PC-9 (cell line): ENCODE results near the gene STK39. TPM values are rescaled to one million over a fixed set of nuclear protein-coding genes. Genes with fewer than 3 reads are reported as not detected.

ENCODE experiments used
- BruUV-seq: library from RNA; stranded (reverse); fragments of 400-500 nt; replicated peaks from 2 replicates; lab custom pipeline; 2021; lab: Mats Ljungman, UMichigan
- CTCF ChIA-PET: fragments of 300-600 bp; sonication (Branson Sonifier 250); formaldehyde crosslinking; loops from one replicate; lab custom pipeline; 2022; ENCODE audit warnings: antibody characterized with exemption; lab: Charles Lee
- POLR2A ChIA-PET: fragments of 300-600 bp; sonication (Branson Sonifier 250); formaldehyde crosslinking; loops from one replicate; lab custom pipeline; 2022; ENCODE audit warnings: antibody characterized with exemption; ENCODE audit not compliant: unreplicated experiment; lab: Charles Lee
- DNase-seq, 2 experiments: peaks; one replicate each; pipeline versions ENCODE4 v3.0.0 to v3.0.0-alpha.2; 2015 to 2022; ENCODE audit warnings: mixed read lengths in 1 of 2
- H2AFZ ChIP-seq: fragments of 200-600 bp; sonication (generic); 2 replicates; pipeline ENCODE4 v1.8.1; 2017; ENCODE audit warnings: antibody characterized with exemption
- H3F3A ChIP-seq: fragments of 200-600 bp; sonication (generic); 2 replicates; pipeline ENCODE4 v1.8.1; 2017; ENCODE audit warnings: antibody characterized with exemption, mild to moderate bottlenecking, low read depth; ENCODE audit not compliant: insufficient read depth
- H3K27ac ChIP-seq: fragments of 200-600 bp; sonication (generic); 2 replicates; pipeline ENCODE4 v1.6.1; 2016; ENCODE audit warnings: mixed run types
- H3K27me3 ChIP-seq: fragments of 200-600 bp; sonication (generic); 2 replicates; pipeline ENCODE4 v1.6.1; 2016; ENCODE audit warnings: low read depth, mixed run types; ENCODE audit not compliant: insufficient read depth
- H3K36me3 ChIP-seq: fragments of 200-600 bp; sonication (generic); 2 replicates; pipeline ENCODE4 v1.6.1; 2016; ENCODE audit warnings: low read depth, mixed run types
- H3K4me1 ChIP-seq: fragments of 200-600 bp; sonication (generic); replicated peaks from 2 replicates; pipeline ENCODE4 v1.6.1; 2016; ENCODE audit warnings: mixed run types; ENCODE audit not compliant: insufficient read depth
- H3K4me2 ChIP-seq: fragments of 200-600 bp; sonication (generic); 2 replicates; pipeline ENCODE4 v1.6.1; 2017; ENCODE audit warnings: mixed run types
- H3K4me3 ChIP-seq: fragments of 200-600 bp; sonication (generic); 2 replicates; pipeline ENCODE4 v1.6.1; 2016; ENCODE audit warnings: mixed run types
- H3K79me2 ChIP-seq: fragments of 200-600 bp; sonication (generic); 2 replicates; pipeline ENCODE4 v1.6.1; 2017; ENCODE audit warnings: low read depth, mixed run types
- H3K9me2 ChIP-seq: fragments of 200-600 bp; sonication (generic); 2 replicates; pipeline ENCODE4 v1.8.1; 2017; ENCODE audit warnings: mild to moderate bottlenecking; ENCODE audit not compliant: insufficient read depth
- H3K9me3 ChIP-seq: fragments of 200-600 bp; sonication (generic); 2 replicates; pipeline ENCODE4 v1.8.1; 2016; ENCODE audit warnings: low read depth; ENCODE audit not compliant: insufficient read depth
- H4K20me1 ChIP-seq: fragments of 200-600 bp; sonication (generic); 2 replicates; pipeline ENCODE4 v1.8.1; 2017; ENCODE audit not compliant: insufficient read depth
- CTCF ChIP-seq: fragments of 200-600 bp; sonication (generic); conservative IDR thresholded peaks from 2 replicates; pipeline ENCODE4 v1.6.1; 2017; ENCODE audit warnings: mixed run types, antibody characterized with exemption, mild to moderate bottlenecking, moderate library complexity
- EZH2 ChIP-seq: fragments of 200-600 bp; sonication (generic); IDR thresholded peaks from 2 replicates; pipeline ENCODE4 v1.8.0; 2017; ENCODE audit warnings: antibody characterized with exemption, low read depth
- intact Hi-C: fragments of 100-400 bp; cut with micrococcal nuclease; formaldehyde crosslinking; loops from one replicate; pipeline ENCODE4 v1.10.0; 2022; ENCODE audit not compliant: unreplicated experiment
- total RNA-seq: library from RNA; stranded (reverse); gene quantifications from 2 replicates; pipeline ENCODE4 v1.2.3, GENCODE V29; 2021

Gene STK39
- total RNA-seq, 1 experiment from 2014 or later: 14.5 TPM

- intact Hi-C loops: no loop called here
- ChIA-PET CTCF (no interaction called here), POLR2A (no interaction called here)
- Histone ChIP-seq H3K36me3 (no peaks in the 10 kb centered on the region; the same call in 1 of the 2 replicates), H3K27ac (no peak overlapping the region), H3K4me1 (no peaks in the 10 kb centered on the region), H3F3A (no peaks in the 10 kb centered on the region), H3K9me3 (no peaks in the 10 kb centered on the region), H3K9me2 (no peaks in the 10 kb centered on the region), H3K79me2 (peaks cover under 1% of the 10 kb centered on the region; the same call in 1 of the 2 replicates), H3K27me3 (no peaks in the 10 kb centered on the region), H2AFZ (no peak overlapping the region), H4K20me1 (no peaks in the 10 kb centered on the region), H3K4me3 (no peak overlapping the region), H3K4me2 (no peak overlapping the region)
- TF ChIP-seq CTCF (no peak), EZH2 (no peak)
- no peak for DNase-seq
- BruUV-seq: no TSS peak
These were observed 97.4 kb downstream of the STK39 start for GRCh38 chr2:168149986-168150385.

GRCh38 chr2:168149150-168149974 is 98.0 kb downstream of the STK39 start:
- H3K4me1 ChIP-seq: no peaks in the 10 kb centered on the region
- H3K36me3 ChIP-seq: no peaks in the 10 kb centered on the region; the same call in 1 of the 2 replicates
- H3K4me3 ChIP-seq: no peak overlapping the region
- no peak overlapping the region for H3K4me2 ChIP-seq
- no peaks in the 10 kb centered on the region for H3K9me2 ChIP-seq
- H3K27me3 ChIP-seq: no peaks in the 10 kb centered on the region
- ChIA-PET POLR2A (no interaction called here), CTCF (no interaction called here)
- no peak for DNase-seq
- no peaks in the 10 kb centered on the region for H4K20me1 ChIP-seq
- no peak for TF ChIP-seq EZH2
- TF ChIP-seq CTCF: no peak
- H3K27ac ChIP-seq: no peak overlapping the region
- no peaks in the 10 kb centered on the region; the same call in 1 of the 2 replicates for H3K79me2 ChIP-seq
- no peaks in the 10 kb centered on the region for H3K9me3 ChIP-seq
- intact Hi-C loops: no loop called here
- BruUV-seq: no TSS peak
- no peak overlapping the region for H2AFZ ChIP-seq
- H3F3A ChIP-seq: no peaks in the 10 kb centered on the region

- no TSS peak for BruUV-seq
- no peak overlapping the region for H3K27ac ChIP-seq
- CTCF ChIA-PET: no interaction called here
- no peaks in the 10 kb centered on the region for H3F3A ChIP-seq
- no peaks in the 10 kb centered on the region for H3K9me3 ChIP-seq
- no peaks in the 10 kb centered on the region for H3K27me3 ChIP-seq
- no peak overlapping the region for H3K4me3 ChIP-seq
- DNase-seq: no peak
- H3K79me2 ChIP-seq: no peaks in the 10 kb centered on the region; the same call in 1 of the 2 replicates
- no peak overlapping the region for H2AFZ ChIP-seq
- intact Hi-C loops: no loop called here
- H3K4me1 ChIP-seq: no peaks in the 10 kb centered on the region
- H3K4me2 ChIP-seq: no peak overlapping the region
- POLR2A ChIA-PET: no interaction called here
- no peaks in the 10 kb centered on the region for H4K20me1 ChIP-seq
- H3K36me3 ChIP-seq: no peaks in the 10 kb centered on the region; the same call in 1 of the 2 replicates
- TF ChIP-seq CTCF (no peak), EZH2 (no peak)
- no peaks in the 10 kb centered on the region for H3K9me2 ChIP-seq
These were observed 99.3 kb downstream of the STK39 start for GRCh38 chr2:168147830-168148794.
